ENCODE data around the gene PROX1.
"Not testable (repeated sequence)": the region's sequence is repeated elsewhere in the genome, so short reads cannot be mapped to it uniquely, and the experiment has no call there.

Gene PROX1

DNA sequence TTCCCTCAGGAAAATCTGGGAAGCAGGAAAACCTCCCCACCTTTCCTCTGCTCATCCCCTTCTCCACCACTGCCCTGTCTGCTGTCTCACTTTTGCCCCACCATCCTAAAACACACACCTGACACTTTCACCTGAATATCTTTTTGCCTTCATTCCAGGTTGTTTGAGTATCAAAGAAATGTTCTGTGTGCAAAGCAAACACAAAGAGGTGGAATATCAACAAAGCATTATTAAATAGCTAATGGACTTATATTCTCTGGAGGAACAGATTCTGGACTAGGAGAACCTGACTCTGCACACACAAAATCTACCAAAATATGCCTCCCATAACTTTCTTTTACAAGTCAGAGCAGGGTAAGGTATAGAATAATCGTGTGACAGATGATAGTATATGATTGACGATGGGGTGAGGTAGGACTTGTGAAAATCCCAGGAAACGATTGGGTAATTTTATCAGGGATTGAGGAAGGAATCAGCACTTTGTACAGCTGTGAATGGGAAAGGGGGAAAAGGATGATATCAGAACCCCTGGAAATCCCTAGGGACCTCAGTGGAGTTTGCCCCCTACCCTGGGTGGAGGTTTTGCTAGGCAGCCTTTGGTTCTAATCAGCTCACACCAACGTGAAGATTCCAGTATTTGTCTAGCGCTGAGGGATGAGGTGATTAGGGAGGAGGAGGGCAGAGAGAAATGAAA, 87.7 kb downstream of the PROX1 start:
- DNase-seq = no peak

DNA sequence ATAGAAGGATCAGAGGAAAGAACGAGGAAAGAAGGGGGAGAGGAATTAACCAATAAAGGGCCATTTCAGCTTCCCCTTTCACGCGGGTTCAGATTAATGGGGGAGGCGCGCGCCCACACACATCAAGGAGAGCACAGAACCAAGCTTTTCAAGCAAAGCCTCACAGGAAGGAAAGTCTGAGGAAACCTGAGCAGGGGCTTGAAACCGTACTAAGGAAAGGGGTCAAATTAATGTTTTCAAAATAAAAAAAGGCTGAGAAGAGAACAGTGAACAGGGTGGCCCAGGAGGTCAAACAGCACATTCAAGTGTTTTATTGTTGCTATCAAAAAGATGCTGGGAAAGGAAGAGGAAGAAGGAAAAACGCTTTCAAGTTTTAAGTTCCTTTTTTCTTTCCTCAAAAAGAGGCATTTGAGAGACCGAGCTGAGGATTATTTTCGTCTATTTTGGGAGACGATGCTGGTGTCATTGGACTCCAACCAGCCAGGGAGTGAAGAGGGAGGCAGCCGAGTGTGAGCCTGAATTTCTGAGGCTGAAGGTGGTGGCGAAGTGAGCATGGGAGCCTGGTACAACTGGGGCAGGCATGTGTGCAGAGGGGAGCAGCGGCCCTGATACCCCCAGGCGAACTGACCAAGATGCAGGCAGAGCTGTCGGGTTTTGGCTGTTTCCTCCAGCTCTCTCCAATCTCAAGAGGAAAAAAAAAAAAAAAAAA, 88.4 kb downstream of the PROX1 start:
- no peak for DNase-seq

GRCh38 chr1:214076708-214077065, 88.9 kb downstream of the PROX1 start:
- DNase-seq = no peak

- DNase-seq = no peak
These were observed 91.2 kb downstream of the PROX1 start for GRCh38 chr1:214078950-214079349.

GRCh38 chr1:214085325-214085724, 97.6 kb downstream of the PROX1 start:
- DNase-seq = no peak

DNA sequence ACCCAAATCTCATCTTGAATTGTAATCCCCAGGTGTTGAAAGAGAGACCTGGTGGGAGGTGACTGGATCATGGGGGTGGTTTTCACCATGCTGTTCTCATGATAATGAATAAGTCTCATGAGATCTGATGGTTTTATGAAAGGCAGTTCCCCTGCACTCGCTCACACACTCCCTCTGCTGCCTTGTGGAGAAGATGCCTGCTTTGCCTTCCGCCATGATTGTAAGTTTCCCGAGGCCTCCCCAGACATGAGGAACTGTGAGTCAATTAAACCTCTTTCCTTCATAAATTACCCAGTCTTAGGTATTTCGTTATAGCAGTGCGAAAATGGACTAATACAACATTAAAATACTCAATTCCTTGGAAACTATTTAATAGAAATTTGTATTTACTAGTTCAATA, 99.2 kb downstream of the PROX1 start:
- DNase-seq = no peak

DNA sequence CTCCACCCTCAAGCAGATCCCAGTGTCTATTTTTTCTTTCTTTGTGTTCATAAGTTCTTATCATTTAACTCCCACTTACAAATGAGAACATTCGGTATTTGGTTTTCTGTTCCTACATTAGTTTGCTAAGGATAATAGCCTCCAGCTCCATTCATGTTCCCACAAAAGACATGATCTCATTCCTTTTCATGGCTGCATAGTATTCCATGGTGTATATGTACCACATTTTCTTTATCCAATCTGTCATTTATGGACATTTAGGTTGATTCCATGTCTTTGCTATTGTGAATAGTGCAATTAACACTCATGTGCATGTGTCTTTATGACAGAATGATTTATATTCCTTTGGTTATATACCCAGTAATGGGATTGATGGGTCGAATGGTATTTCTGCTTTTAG, 101.2 kb downstream of the PROX1 start:
- DNase-seq = not testable (repeated sequence)
